ENCODE data around the gene FUBP3.

DNA sequence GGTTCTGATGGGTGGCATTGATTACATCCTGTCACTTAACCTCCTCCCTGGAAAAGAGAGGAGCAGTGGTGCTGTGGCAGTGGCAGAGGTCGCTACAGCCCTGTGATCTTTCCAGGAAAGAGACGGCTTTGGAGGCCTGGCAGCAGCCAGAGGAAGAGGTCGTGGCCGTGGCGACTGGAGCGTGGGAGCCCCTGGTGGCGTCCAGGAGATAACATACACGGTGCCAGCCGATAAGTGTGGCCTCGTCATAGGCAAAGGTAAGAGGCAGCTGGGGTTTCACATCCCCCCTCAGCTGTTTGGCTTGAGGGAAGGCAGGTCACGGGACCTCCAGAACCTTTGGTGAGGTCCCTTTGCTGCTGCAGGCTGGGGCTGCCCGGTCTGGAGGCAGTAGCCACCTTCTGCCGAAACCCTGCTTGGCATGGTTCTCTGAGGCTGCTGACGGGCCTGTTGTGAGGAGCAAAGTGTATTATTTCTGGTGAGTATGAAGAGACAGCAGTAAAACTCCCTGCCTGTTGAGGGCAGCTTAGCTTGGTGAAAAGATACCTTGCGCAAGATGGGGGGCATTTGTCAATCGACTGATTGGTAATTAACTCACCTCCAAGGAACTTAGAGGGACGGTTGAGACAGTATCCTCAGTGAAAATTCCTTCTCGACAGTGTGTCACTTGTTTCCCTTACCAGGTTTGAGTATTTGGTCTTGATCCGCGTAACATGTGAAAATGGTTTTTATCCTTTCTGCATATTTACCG, 47.0 kb downstream of the FUBP3 start:
- TF ChIP-seq MAX (IDR thresholded peaks at IDR 0.05; ENCODE audit: low read depth) (no peak), JUND (IDR thresholded peaks at IDR 0.05) (no peak), EZH2phosphoT487 (IDR thresholded peaks at IDR 0.05; ENCODE audit: borderline replicate concordance, low read depth) (no peak), RAD21 (IDR thresholded peaks at IDR 0.05; ENCODE audit: low read length) (no peak), GABPA (IDR thresholded peaks at IDR 0.05; ENCODE audit: low read depth) (no peak), EP300 (IDR thresholded peaks at IDR 0.05; ENCODE audit: borderline replicate concordance in 1 of 2, low read depth in 1 of 2, low read length in 1 of 2) (no peak), TAF1 (IDR thresholded peaks at IDR 0.05; ENCODE audit: borderline replicate concordance, low read depth, low read length) (no peak), TEAD4 (IDR thresholded peaks at IDR 0.05; ENCODE audit: borderline replicate concordance, insufficient read depth) (no peak), POLR2AphosphoS5 (IDR thresholded peaks at IDR 0.05; ENCODE audit: low read depth, low read length) (no peak)
- TF ChIP-seq, protein P1, sequence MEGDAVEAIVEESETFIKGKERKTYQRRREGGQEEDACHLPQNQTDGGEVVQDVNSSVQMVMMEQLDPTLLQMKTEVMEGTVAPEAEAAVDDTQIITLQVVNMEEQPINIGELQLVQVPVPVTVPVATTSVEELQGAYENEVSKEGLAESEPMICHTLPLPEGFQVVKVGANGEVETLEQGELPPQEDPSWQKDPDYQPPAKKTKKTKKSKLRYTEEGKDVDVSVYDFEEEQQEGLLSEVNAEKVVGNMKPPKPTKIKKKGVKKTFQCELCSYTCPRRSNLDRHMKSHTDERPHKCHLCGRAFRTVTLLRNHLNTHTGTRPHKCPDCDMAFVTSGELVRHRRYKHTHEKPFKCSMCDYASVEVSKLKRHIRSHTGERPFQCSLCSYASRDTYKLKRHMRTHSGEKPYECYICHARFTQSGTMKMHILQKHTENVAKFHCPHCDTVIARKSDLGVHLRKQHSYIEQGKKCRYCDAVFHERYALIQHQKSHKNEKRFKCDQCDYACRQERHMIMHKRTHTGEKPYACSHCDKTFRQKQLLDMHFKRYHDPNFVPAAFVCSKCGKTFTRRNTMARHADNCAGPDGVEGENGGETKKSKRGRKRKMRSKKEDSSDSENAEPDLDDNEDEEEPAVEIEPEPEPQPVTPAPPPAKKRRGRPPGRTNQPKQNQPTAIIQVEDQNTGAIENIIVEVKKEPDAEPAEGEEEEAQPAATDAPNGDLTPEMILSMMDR (IDR thresholded peaks at IDR 0.05) = no peak
